ENCODE measurements around the gene ALOX15.
A peak's percentile ranks its signal among the peaks of the same experiment; 100 is the strongest.
"Not testable (repeated sequence)": the region's sequence is repeated elsewhere in the genome, so short reads cannot be mapped to it uniquely, and the experiment has no call there.

The ALOX15 gene, protein sequence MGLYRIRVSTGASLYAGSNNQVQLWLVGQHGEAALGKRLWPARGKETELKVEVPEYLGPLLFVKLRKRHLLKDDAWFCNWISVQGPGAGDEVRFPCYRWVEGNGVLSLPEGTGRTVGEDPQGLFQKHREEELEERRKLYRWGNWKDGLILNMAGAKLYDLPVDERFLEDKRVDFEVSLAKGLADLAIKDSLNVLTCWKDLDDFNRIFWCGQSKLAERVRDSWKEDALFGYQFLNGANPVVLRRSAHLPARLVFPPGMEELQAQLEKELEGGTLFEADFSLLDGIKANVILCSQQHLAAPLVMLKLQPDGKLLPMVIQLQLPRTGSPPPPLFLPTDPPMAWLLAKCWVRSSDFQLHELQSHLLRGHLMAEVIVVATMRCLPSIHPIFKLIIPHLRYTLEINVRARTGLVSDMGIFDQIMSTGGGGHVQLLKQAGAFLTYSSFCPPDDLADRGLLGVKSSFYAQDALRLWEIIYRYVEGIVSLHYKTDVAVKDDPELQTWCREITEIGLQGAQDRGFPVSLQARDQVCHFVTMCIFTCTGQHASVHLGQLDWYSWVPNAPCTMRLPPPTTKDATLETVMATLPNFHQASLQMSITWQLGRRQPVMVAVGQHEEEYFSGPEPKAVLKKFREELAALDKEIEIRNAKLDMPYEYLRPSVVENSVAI

GRCh38 chr17:4641297-4642195 lies at the start of gene ALOX15:
Gene ALOX15 (minus strand): TSS chr17:4641678. CDS start chr17:4641651, 27 bp downstream.
- DNase-seq, result no peak

GRCh38 chr17:4690745-4691144 lies 49.3 kb upstream of the ALOX15 start:
- no peak for DNase-seq

DNA sequence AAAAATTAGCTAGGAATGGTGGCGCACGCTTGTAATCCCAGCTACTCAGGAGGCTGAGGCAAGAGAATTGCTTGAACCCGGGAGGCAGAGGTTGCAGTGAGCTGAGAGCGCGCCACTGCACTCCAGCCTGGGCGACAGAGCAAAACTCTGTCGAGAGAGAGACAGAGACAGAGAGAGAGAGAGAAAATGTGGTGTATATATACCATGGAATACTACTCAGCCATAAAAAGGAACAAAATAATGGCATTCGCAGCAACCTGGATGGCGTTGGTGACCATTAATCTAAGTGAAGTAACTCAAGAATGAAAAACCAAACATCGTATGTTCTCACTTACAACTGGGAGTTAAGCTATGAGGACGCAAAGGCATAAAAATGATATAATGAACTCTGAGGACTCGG lies 48.4 kb upstream of the ALOX15 start:
- DNase-seq, result not testable (repeated sequence)

DNA sequence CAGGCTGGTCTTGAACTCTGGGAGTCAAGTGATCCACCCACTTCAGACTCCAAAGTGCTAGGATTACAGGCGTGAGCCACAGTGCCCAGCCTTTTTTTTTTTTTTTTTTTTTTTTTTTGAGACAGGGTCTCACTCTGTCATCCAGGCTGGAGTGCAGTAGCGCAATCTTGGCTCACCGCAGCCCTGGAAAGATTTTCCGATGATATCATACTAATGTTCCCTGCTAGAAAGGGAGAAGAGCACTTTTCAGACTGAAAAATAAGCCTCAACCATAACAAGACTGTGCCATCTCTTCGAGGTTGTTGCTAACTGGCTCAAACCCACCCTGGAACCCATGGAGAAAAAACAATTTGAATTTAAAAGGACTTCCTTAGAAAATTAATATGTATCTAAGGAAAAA lies 42.3 kb upstream of the ALOX15 start:
- DNase-seq, result not testable (repeated sequence)

GRCh38 chr17:4679658-4680057 lies 38.2 kb upstream of the ALOX15 start:
- DNase-seq, result no peak

- DNase-seq, result peak; percentile 75
Measured at GRCh38 chr17:4678448-4679026, 37.1 kb upstream of the ALOX15 start.

DNA sequence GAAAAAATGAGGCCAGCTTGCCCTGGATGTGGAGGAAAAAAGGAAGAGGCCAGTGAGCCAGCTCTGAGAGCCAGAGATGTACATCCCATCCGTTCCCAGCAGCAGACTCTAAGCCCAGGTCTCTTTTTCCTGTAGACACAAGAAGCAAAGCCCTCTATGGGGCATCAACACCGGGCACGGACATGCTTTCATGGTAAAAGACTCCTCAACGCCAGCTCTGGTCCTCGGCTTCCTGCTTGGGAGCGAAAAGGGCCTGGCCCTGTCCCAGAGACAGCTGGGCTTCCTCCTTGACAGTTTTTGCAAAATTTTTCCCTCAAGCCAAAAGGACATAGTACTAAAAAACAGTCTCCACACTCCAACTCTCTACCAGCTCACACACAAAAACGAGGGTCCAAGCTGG lies 35.3 kb upstream of the ALOX15 start:
- DNase-seq, result no peak

- no peak for DNase-seq
Measured at GRCh38 chr17:4675791-4676190, 34.3 kb upstream of the ALOX15 start.

DNA sequence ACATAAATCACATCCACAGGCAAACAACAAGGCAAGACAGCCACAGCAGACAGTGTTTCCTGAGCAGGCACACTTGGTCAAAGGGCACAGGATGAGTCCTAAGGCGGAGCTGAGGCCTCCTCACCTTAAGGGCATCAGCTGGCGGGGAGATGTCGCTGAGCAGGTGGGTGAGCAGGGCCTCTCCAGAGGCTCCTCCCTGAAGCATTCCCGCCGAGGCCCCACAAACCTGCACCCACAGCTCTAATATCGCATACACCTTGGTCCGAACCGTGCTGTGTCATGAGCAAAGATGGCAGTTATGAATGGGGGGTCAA lies 33.2 kb upstream of the ALOX15 start:
- no peak for DNase-seq

DNA sequence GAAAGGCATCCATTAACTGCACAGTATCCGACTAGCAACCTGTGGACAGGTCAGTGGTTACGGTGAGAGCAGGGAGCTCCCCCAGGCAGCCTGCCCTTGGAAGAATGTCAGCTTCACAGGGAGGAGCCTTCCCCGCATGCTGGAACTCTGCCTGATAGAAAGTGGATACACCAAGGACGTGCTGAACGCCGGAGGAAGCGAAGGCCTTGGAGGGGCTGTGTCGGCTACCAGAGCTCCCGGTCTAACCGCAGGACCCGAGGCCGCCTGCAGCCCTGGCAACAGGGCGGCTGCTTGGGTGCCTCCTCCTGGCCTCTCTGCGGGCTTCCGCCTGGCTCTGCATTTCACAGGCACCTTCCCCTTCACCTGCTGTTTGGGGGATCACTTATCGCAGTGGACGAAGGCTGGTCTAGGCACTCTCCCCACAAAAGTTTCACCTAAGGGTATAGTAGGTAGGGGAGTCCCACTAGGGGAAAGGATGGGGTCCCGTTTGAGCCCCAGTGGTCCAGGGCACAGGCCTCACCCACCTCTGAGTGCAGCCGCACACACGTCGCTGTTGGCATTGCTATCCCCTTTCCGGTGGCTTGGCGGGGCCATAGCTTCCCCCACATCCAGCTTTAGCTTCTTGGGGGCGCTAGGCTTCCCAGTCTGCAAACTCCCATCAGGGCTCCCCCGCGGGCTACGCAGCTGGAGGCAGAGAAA lies 32.7 kb upstream of the ALOX15 start:
- no peak for DNase-seq

DNA sequence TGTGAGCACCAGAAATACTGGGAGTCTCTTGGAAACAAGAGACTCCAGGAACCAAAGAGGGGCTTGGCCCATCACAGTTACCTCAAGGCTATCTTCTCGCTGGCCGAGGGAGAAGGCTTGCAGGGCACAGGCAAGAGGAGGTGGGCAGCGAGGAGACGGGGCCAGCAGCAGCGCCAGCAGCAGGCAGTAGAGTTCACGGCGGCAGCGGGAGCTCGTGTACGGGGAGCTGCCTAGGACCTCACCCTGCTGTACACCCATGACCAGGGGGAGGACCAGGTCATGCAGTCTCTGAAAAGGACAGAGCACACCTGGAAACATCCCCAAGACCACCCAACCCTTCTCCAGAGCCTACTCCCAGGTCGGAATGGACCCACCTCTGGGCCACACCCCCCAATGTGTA lies 31.7 kb upstream of the ALOX15 start:
- no peak for DNase-seq

- DNase-seq, result no peak
Measured at GRCh38 chr17:4672751-4673150, 31.3 kb upstream of the ALOX15 start.

- no peak for DNase-seq
Measured at GRCh38 chr17:4672055-4672630, 30.7 kb upstream of the ALOX15 start.

- DNase-seq, result no peak
Measured at GRCh38 chr17:4667166-4667565, 25.7 kb upstream of the ALOX15 start.

DNA sequence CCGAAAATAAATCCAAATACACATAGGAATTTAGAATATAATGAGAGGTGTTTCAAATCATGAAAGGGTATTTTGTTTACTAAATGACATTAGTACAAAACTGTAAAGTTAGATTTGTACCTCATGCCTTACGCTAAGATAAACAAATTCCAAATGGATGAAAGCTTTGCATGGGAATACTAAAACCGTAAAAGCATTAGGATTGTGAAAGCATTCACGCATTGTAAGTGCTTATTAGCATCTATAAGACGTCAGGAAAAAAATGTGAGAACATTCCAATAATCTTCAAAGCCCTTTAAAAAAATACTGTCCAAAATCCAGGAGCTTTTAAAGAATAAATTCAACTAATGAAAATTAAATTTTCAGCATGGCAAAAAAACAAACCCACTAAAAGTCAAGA lies 24.8 kb upstream of the ALOX15 start:
- no peak for DNase-seq

DNA sequence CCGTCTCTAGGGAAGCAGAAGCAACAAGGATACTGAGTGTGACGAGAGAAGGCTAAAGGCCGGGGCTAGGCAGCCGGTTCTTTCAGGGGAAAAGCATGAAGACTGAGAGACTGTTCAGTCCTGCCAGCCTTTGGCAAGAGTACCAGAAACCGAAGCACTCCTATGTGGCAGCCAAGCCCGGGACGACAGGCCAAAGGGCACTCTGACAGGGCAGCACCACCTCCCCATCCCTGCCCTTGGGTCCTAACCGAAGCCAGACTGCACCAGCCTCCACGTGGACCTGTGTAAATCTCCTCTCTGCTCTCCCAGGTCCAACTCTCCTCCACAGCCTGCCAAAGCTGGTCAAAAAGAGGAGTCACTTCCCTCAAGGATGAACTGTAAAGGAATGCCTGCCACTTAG lies 23.5 kb upstream of the ALOX15 start:
- no peak for DNase-seq

DNA sequence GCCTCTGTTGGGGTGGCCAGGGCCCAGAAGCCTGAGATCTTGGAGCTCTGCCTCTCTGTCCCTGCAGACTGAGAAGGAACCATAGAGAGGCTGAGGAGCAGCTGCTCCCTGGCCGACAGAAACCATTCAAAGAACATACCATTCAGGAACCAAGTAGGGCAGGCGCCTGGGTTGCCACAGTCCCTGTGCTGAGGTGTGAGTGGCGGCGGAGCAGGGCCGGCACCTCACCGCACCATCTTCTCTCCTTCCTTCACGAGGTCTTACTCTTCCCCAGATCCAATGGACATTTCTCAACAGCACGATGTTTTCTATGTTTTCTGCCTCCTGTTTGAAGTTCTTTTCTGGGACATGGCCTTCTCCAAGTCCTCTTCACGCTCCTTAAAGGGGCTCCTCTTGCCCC lies 22.8 kb upstream of the ALOX15 start:
- no peak for DNase-seq

DNA sequence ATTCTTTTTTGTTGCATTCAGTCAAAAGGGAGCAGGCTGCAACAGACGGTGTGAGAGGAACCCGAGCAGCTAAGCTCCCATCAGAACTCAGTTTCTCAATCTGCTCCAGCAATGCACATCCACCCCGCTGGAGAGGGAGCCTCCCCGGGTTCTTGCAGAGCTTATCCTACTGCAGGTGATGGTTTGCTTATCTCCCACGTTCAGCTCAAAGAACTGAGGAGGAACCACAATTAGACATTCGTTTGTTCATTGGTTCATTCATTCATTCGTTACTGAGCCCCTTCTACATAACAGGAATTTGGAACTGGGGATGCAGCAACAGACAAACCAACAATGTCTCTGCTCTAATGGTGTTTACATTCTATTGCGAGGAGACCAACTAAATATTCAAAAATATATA lies 22.2 kb upstream of the ALOX15 start:
- no peak for DNase-seq

DNA sequence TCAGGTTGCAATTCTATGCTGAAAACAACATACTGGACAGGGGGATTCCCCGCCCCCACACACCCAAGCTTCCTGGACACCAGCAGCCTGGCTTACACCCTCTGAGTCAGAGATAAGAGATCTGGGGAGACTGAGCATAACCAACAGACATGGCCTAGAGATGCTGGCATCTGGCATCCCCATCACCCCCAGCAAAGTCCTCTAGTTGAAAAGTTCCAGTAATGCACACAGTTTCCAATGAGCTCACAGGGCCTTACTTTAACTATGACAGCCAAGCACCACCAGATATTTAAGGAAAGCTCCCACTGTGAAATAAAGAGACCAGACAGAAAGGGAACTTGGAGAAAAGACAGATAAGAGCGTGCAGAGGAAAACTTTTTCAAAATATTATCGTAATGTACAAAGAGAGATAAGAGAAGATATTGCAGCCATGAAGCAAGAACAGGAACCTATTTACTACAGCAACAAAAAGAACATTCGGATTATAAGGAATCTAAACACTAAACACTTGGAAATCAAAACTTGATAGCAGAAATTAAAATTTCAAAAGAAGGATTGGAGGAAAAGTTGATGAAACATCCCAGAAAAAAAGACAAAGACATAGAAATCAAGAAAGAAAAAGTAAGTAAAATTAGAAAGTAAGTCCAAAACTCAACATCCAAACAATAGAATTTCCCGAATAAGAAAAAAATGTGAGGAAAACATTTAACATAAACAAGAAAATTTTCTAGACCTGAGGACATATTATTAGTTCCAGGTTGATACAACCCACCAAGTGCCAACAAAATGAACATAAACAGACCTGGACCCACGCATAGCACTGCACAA lies 17.2 kb upstream of the ALOX15 start:
- no peak for DNase-seq

DNA sequence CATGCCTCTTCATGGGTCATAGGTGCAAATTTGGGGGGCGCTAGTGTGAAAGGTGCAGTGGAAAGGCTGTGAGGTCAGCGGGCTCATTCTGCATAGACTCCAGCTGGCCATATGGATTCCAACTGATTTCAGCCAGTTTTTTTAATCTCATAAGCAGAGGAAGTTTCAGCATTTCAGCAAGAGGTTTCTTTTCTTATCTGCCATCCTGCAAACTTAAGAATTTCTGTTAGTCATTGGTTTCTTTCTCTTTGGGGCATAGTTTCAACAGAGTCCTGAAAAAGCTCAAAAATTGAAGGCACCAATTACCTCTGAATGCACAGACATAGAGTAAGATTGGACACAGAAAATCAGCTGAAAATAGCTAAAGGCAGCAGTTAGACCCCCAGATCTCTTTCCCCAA lies 16.2 kb upstream of the ALOX15 start:
- DNase-seq, result peak; percentile 14

DNA sequence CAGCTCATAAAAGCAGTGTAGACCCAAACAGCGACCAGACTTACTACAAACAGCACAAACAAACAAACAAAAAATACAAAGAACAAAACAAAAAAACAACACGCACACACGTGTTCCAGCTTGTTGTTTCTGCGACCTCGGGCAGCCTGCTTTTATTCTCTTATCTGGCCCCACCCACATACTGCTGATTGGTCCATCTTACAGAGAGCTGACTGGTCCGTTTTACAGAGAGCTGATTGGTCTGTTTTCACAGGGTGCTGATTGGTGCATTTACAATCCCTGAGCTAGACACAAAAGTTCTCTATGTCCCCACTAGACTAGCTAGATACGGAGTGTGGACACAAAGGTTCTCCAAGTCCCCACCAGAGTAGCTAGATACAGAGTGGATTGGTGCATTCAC lies 14.5 kb upstream of the ALOX15 start:
- not testable (repeated sequence) for DNase-seq

Data from MV-4-11 (cell line).